ENCODE results near the gene DCAF8L2. TPM values are rescaled to one million over a fixed set of nuclear protein-coding genes. Genes with fewer than 3 reads are reported as not detected.
"Not testable (repeated sequence)": the region's sequence is repeated elsewhere in the genome, so short reads cannot be mapped to it uniquely, and the experiment has no call there.

Gene DCAF8L2
- polyA plus RNA-seq, 6 donors from 2014 or later, result not detected

DNA sequence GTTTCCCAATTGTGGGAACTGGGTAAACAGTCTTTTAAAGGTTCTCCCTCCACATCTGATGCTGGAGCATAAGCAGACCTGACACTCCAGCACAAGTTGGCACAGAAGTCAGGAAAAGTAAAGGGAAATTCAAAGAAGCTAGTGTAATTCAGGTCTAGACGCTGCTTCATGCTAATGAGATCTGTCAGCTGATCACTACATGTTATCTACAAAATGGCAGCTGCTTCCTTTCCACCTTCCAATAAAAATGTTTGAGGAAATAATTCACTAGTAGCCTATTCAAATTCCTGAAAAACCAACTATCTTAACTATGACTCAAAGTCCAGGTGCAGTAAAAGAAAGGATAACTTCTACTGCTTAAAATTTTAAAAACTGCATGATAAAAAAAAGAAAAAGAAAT is 29.3 kb downstream of the DCAF8L2 start:
- DNase-seq, result no peak
- H3K27me3 Mint-ChIP-seq, result no peaks in the 10 kb centered on the region
- no peak overlapping the region for H3K4me3 Mint-ChIP-seq
- H3K9me3 Mint-ChIP-seq, result peaks cover 0 to 7% (median 0%) of the 10 kb centered on the region in 7 donors
- no peak overlapping the region for H3K27ac Mint-ChIP-seq
- no peaks in the 10 kb centered on the region for H3K4me1 Mint-ChIP-seq
- no peaks in the 10 kb centered on the region for H3K36me3 Mint-ChIP-seq
- ATAC-seq (ENCODE audit: low read depth in 2 of 2), result no peak

- Mint-ChIP-seq H3K4me1 (no peaks in the 10 kb centered on the region), H3K27ac (no peak overlapping the region), H3K4me3 (no peak overlapping the region), H3K36me3 (no peaks in the 10 kb centered on the region), H3K9me3 (peaks cover 0 to 7% (median 0%) of the 10 kb centered on the region in 7 donors), H3K27me3 (no peaks in the 10 kb centered on the region)
- DNase-seq, result no peak
- no peak for ATAC-seq (ENCODE audit: low read depth in 2 of 2)
These were observed 29.8 kb downstream of the DCAF8L2 start for GRCh38 chrX:27619975-27620374.

- no peaks in the 10 kb centered on the region for H3K36me3 Mint-ChIP-seq
- H3K4me3 Mint-ChIP-seq, result no peak overlapping the region
- no peak overlapping the region for H3K27ac Mint-ChIP-seq
- DNase-seq, result no peak
- H3K9me3 Mint-ChIP-seq, result peaks cover 0 to 10% (median 6%) of the 10 kb centered on the region in 7 donors
- H3K27me3 Mint-ChIP-seq, result no peaks in the 10 kb centered on the region
- no peaks in the 10 kb centered on the region for H3K4me1 Mint-ChIP-seq
- no peak for ATAC-seq (ENCODE audit: low read depth in 2 of 2)
These were observed 32.7 kb downstream of the DCAF8L2 start for GRCh38 chrX:27622883-27623282.

DNA sequence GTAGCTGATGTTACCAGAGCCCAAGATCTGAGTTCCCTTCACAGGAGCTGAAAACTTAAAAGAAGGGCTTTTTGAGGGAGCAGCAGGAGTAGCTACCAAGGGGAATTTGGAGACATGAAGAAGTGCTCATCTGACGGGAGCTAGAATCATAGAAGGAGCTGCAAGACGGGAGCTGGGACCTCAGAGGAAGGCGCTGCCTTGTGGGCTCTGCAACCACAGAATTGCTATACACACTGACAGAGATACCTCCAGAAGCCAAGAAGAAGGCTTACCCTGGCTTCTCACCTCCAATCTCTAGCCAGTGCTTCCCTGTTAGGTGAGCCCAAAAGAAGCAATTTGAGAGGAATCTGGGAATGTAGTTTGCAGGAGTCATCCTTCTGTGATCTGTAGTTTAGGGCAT is 35.9 kb downstream of the DCAF8L2 start:
- Mint-ChIP-seq H3K36me3 (no peaks in the 10 kb centered on the region), H3K9me3 (peaks cover 4 to 15% (median 6%) of the 10 kb centered on the region in 7 donors), H3K4me3 (no peak overlapping the region), H3K27ac (no peak overlapping the region), H3K4me1 (no peaks in the 10 kb centered on the region), H3K27me3 (no peaks in the 10 kb centered on the region)
- DNase-seq, result no peak
- no peak for ATAC-seq (ENCODE audit: low read depth in 2 of 2)

DNA sequence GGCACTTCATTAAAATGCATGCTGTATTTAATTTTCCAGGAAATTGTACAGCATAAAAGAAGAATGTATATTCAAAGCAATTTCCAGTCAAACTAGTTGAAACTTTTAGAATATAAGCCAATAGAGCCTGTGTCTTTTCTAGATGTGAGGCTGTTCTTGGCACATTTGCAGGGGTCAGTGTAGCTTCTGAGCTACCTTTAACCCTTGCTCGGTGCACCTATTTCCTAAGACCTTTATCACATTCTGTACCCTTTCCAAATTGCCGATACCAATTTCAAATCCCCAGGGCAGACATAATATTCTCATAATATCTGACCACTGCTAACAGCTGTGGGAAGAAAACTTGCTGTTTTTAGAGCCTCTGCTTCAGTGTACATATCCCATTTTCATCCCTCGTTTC is 43.2 kb downstream of the DCAF8L2 start:
- H3K4me3 Mint-ChIP-seq, result no peak overlapping the region
- H3K27ac Mint-ChIP-seq, result no peak overlapping the region
- H3K27me3 Mint-ChIP-seq, result no peaks in the 10 kb centered on the region
- ATAC-seq (ENCODE audit: low read depth in 2 of 2), result no peak
- DNase-seq, result no peak
- no peaks in the 10 kb centered on the region for H3K4me1 Mint-ChIP-seq
- no peaks in the 10 kb centered on the region for H3K36me3 Mint-ChIP-seq
- peaks cover 0 to 17% (median 6%) of the 10 kb centered on the region in 7 donors for H3K9me3 Mint-ChIP-seq

DNA sequence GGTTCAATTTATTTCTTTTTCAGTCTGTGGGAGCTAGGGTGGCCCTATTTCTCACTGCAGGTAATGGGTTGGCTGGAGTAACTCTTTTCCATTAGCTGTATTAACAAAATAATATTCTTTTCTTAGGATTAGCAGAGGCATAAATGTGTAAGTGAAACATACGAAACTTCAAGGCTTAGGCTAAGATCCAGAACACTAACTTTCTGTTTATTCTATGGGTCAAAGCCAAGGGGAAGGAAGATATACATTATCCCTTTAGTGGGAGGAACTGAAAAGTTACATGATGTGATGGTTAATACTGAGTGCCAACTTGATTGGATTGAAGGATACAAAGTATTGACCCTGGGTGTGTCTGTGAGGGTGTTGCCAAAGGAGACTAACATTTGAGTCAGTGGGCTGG is 66.4 kb downstream of the DCAF8L2 start:
- Mint-ChIP-seq H3K27ac (no peak overlapping the region), H3K4me1 (no peaks in the 10 kb centered on the region), H3K36me3 (no peaks in the 10 kb centered on the region), H3K9me3 (peaks cover 0 to 6% (median 2%) of the 10 kb centered on the region in 7 donors), H3K4me3 (no peak overlapping the region), H3K27me3 (no peaks in the 10 kb centered on the region)
- no peak for DNase-seq
- ATAC-seq (ENCODE audit: low read depth in 2 of 2), result no peak

DNA sequence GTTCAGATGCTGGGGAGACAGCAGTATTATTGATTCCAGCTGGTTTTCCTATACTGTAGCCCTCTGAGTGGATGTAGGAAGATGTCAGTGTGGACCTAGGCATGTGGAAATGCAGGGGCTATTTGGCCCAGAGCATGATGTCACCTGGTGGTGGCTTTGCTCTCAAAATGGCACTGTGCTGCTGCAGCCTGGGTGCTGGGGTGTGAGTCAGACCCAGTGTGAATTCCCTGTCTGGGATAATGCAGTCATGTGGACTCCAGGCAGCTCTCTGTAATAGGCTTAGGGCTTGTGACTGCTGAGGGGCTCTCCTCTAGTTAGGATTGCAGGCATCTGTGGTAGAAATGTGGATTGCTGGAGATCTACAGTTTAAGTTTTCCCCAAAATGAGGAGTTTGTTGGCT is 70.7 kb downstream of the DCAF8L2 start:
- Mint-ChIP-seq H3K27me3 (no peaks in the 10 kb centered on the region), H3K27ac (no peak overlapping the region), H3K36me3 (no peaks in the 10 kb centered on the region), H3K4me3 (no peak overlapping the region), H3K9me3 (peaks cover 0 to 9% (median 0%) of the 10 kb centered on the region in 7 donors), H3K4me1 (no peaks in the 10 kb centered on the region)
- DNase-seq, result no peak
- no peak for ATAC-seq (ENCODE audit: low read depth in 2 of 2)

DNA sequence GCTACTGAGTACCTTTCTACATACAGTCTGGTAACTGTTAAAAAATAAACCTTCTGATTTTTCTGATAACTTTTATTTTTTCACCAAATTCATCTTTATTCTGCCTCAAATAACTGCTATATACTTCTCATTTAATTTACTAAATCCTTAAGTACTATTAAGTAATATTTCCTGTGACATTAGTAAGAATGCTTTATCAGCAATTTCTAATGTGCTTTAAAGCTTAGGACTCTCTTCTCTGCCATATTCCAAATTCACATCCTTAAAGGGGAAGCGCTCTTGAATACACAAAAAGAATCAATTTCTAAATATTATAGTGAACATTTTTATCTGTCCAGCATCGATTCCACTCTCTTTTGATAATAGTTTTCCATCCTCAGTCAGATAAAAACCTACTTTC is 81.1 kb downstream of the DCAF8L2 start:
- no peaks in the 10 kb centered on the region for H3K36me3 Mint-ChIP-seq
- ATAC-seq (ENCODE audit: low read depth in 2 of 2) (no peak), DNase-seq (no peak)
- no peak overlapping the region for H3K27ac Mint-ChIP-seq
- no peak overlapping the region for H3K4me3 Mint-ChIP-seq
- H3K27me3 Mint-ChIP-seq, result no peaks in the 10 kb centered on the region
- H3K4me1 Mint-ChIP-seq, result no peaks in the 10 kb centered on the region
- peaks cover 0 to 5% (median 0%) of the 10 kb centered on the region in 7 donors for H3K9me3 Mint-ChIP-seq

GRCh38 chrX:27674491-27674890 is 84.3 kb downstream of the DCAF8L2 start:
- ATAC-seq (ENCODE audit: low read depth in 2 of 2), result no peak
- Mint-ChIP-seq H3K27ac (no peak overlapping the region), H3K4me3 (no peak overlapping the region), H3K4me1 (no peaks in the 10 kb centered on the region), H3K36me3 (no peaks in the 10 kb centered on the region), H3K27me3 (no peaks in the 10 kb centered on the region), H3K9me3 (peaks cover 0 to 4% (median 0%) of the 10 kb centered on the region in 7 donors)
- DNase-seq, result no peak

DNA sequence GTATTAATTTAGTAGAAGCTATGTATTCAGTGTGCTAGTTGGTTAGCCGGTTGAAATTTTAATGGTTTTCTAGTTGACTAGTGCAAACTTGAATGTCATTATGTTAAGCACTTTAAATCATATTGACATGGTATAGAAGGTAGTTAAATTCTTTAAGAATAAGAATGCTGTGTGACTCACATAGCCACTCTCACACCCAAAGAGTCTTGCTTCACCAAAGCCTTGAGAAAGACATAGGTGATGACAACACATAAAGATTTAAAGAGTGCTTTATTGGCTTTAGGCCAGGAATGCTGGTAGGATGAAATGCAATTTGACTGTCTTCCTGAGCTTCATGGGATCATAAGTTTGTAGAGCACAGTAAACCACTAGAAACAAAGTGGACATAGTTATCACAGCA is 85.3 kb downstream of the DCAF8L2 start:
- peaks cover 0 to 3% (median 0%) of the 10 kb centered on the region in 7 donors for H3K9me3 Mint-ChIP-seq
- no peak for ATAC-seq (ENCODE audit: low read depth in 2 of 2)
- no peak overlapping the region for H3K27ac Mint-ChIP-seq
- DNase-seq, result no peak
- H3K36me3 Mint-ChIP-seq, result no peaks in the 10 kb centered on the region
- no peaks in the 10 kb centered on the region for H3K27me3 Mint-ChIP-seq
- no peaks in the 10 kb centered on the region for H3K4me1 Mint-ChIP-seq
- H3K4me3 Mint-ChIP-seq, result no peak overlapping the region

DNA sequence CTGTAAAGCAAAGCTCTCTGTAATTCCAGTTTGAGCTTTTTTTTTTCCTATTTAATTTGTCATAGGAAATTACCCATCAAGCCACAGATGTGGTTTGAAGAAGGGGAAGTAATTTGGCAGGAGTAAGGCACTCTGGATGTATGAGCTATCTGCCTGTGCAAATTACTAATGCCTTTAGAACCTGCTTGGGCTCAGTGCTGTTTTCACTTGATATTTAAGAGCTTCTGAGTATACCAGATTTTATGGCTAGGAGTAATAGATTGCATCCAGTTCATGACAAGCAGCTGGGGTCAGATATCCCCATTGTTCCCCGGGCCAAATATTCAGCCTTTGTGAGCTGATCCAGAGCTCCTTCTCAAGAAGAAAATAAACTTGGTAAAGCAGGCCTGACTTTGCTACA is 89.1 kb downstream of the DCAF8L2 start:
- peaks cover 0 to 4% (median 0%) of the 10 kb centered on the region in 7 donors for H3K9me3 Mint-ChIP-seq
- no peaks in the 10 kb centered on the region for H3K27me3 Mint-ChIP-seq
- ATAC-seq (ENCODE audit: low read depth in 2 of 2), result no peak
- H3K36me3 Mint-ChIP-seq, result no peaks in the 10 kb centered on the region
- H3K4me3 Mint-ChIP-seq, result no peak overlapping the region
- no peak overlapping the region for H3K27ac Mint-ChIP-seq
- no peaks in the 10 kb centered on the region for H3K4me1 Mint-ChIP-seq
- DNase-seq, result no peak

GRCh38 chrX:27680726-27681125 is 90.6 kb downstream of the DCAF8L2 start:
- no peaks in the 10 kb centered on the region for H3K27me3 Mint-ChIP-seq
- no peak for ATAC-seq (ENCODE audit: low read depth in 2 of 2)
- no peaks in the 10 kb centered on the region for H3K4me1 Mint-ChIP-seq
- no peak overlapping the region for H3K4me3 Mint-ChIP-seq
- H3K27ac Mint-ChIP-seq, result no peak overlapping the region
- H3K9me3 Mint-ChIP-seq, result peaks cover 0 to 4% (median 0%) of the 10 kb centered on the region in 7 donors
- H3K36me3 Mint-ChIP-seq, result no peaks in the 10 kb centered on the region
- no peak for DNase-seq

DNA sequence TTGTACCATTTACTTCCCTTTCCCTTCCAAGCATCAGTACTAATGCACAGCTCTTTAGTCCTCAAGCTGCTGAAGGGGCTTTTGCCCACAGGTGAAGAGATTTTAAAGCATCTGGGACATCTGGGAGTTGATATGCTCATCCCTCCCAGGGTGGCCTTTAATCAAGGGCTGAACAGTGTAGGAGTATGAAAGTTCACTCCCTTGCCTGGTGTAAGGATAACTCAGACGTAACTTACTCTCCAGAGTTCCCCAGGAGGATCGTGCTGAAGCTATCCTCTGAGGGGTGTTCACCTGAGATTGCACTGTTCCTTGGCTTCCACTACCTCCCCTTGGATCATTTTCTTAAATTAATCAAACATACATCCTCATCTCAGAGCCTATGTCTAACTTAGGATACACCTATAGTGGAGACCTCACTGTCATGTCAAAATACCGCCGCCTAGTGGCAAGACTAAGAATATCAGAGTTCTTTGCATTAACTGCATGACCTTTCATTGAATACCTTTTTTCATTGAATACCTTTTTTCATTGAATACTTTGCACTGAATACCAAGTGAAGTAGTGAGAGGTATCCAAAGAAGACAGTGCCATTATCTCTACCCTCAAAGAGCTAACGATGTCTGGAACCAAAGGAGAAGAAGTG is 93.5 kb downstream of the DCAF8L2 start:
- not testable (repeated sequence) for H3K4me3 Mint-ChIP-seq; H3K36me3 Mint-ChIP-seq; H3K9me3 Mint-ChIP-seq; H3K27me3 Mint-ChIP-seq; ATAC-seq (ENCODE audit: low read depth in 2 of 2); H3K4me1 Mint-ChIP-seq; DNase-seq; H3K27ac Mint-ChIP-seq

DNA sequence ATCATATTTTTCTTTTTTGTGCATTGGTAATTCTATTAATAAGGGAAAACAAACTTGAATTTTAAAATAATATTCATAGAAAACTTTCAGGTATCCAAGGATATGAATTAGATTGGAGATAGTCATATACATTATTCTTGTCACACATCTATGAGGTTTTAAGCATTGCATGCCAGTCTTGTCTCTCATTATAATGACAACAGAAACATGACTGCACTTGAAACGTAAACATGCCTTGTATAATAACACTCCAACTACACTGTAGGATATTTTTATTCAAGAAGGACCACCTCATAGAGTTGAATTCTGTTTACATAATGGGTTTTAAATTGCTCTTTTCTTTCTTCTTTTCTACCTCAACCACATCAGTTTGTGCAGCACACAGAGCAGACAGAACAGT is 104.5 kb downstream of the DCAF8L2 start:
- DNase-seq, result no peak
- no peak for ATAC-seq (ENCODE audit: low read depth in 2 of 2)
- no peaks in the 10 kb centered on the region for H3K27me3 Mint-ChIP-seq
- no peak overlapping the region for H3K4me3 Mint-ChIP-seq
- no peak overlapping the region for H3K27ac Mint-ChIP-seq
- H3K4me1 Mint-ChIP-seq, result no peaks in the 10 kb centered on the region
- H3K9me3 Mint-ChIP-seq, result peaks cover 0 to 2% (median 0%) of the 10 kb centered on the region in 7 donors
- no peaks in the 10 kb centered on the region for H3K36me3 Mint-ChIP-seq

GRCh38 chrX:27706526-27706925 is 116.4 kb downstream of the DCAF8L2 start:
- peaks cover 2 to 17% (median 4%) of the 10 kb centered on the region in 7 donors for H3K9me3 Mint-ChIP-seq
- no peak for DNase-seq
- no peaks in the 10 kb centered on the region for H3K4me1 Mint-ChIP-seq
- peak overlapping the region in 1 of 8 donors; percentile 35 for H3K4me3 Mint-ChIP-seq
- ATAC-seq (ENCODE audit: low read depth in 2 of 2), result no peak
- no peaks in the 10 kb centered on the region for H3K27me3 Mint-ChIP-seq
- no peak overlapping the region for H3K27ac Mint-ChIP-seq
- H3K36me3 Mint-ChIP-seq, result no peaks in the 10 kb centered on the region
